DOHH2 (cell line): ENCODE results near the gene APOO.
A peak's percentile ranks its signal among the peaks of the same experiment; 100 is the strongest.

ENCODE experiments used
- H3F3A ChIP-seq: fragments of 200-600 bp; sonication (generic), shearing (Covaris generic); 2 replicates; pipeline ENCODE4 v1.6.0; 2016; ENCODE audit warnings: antibody characterized with exemption, mild to moderate bottlenecking; ENCODE audit not compliant: control insufficient read depth, insufficient read depth
- H3K27ac ChIP-seq: fragments of 200-600 bp; sonication (generic); 2 replicates; pipeline ENCODE4 v1.5.1; 2014; ENCODE audit warnings: low read depth, mild to moderate bottlenecking, low read length, moderate library complexity
- H3K27me3 ChIP-seq: fragments of 200-600 bp; sonication (generic); 2 replicates; pipeline ENCODE4 v1.6.1; 2014; ENCODE audit warnings: mild to moderate bottlenecking, low read length, mixed read lengths; ENCODE audit not compliant: control insufficient read depth
- H3K36me3 ChIP-seq: fragments of 200-600 bp; sonication (generic); 2 replicates; pipeline ENCODE4 v1.6.1; 2014; ENCODE audit warnings: mild to moderate bottlenecking, low read length, moderate library complexity, mixed read lengths; ENCODE audit not compliant: control insufficient read depth
- H3K4me1 ChIP-seq: fragments of 200-600 bp; sonication (generic); 2 replicates; pipeline ENCODE4 v1.6.1; 2014; ENCODE audit warnings: mild to moderate bottlenecking, low read length, mixed read lengths; ENCODE audit not compliant: control insufficient read depth
- H3K4me2 ChIP-seq: fragments of 200-600 bp; sonication (generic); 2 replicates; pipeline ENCODE4 v1.6.0; 2014; ENCODE audit warnings: mild to moderate bottlenecking, low read length, moderate library complexity
- H3K4me3 ChIP-seq: fragments of 200-600 bp; sonication (generic); 2 replicates; pipeline ENCODE4 v1.5.1; 2014; ENCODE audit warnings: mild to moderate bottlenecking, low read length, mixed read lengths
- H3K79me2 ChIP-seq: fragments of 200-600 bp; sonication (generic); 2 replicates; pipeline ENCODE4 v1.6.1; 2014; ENCODE audit warnings: mild to moderate bottlenecking, low read length, mixed read lengths; ENCODE audit not compliant: control insufficient read depth
- H3K9me2 ChIP-seq: fragments of 200-600 bp; sonication (generic); replicated peaks from 2 replicates; pipeline ENCODE4 v1.6.1; 2014; ENCODE audit warnings: mild to moderate bottlenecking, low read length, mixed read lengths; ENCODE audit not compliant: control insufficient read depth
- H3K9me3 ChIP-seq: fragments of 200-600 bp; sonication (generic); 2 replicates; pipeline ENCODE4 v1.6.1; 2014; ENCODE audit warnings: antibody characterized with exemption, low read length, mixed read lengths; ENCODE audit not compliant: control insufficient read depth, insufficient read depth
- H4K20me1 ChIP-seq: fragments of 200-600 bp; sonication (generic); 2 replicates; pipeline ENCODE4 v1.6.0; 2014; ENCODE audit warnings: low read depth, mild to moderate bottlenecking, antibody characterized with exemption, low read length, moderate library complexity; ENCODE audit not compliant: control insufficient read depth, insufficient read depth
- CTCF ChIP-seq: fragments of 200-600 bp; sonication (generic); IDR thresholded peaks from one replicate; pipeline ENCODE4 v1.5.1; 2014; ENCODE audit warnings: antibody characterized with exemption, mild to moderate bottlenecking, low read depth, low read length; ENCODE audit not compliant: poor library complexity, severe bottlenecking
- EZH2phosphoT487 ChIP-seq: fragments of 200-600 bp; sonication (generic); IDR thresholded peaks from 2 replicates; pipeline ENCODE4 v1.6.1; 2017; ENCODE audit warnings: borderline replicate concordance, mild to moderate bottlenecking, antibody characterized with exemption, low read length, moderate library complexity, mixed read lengths

The APOO gene

DNA sequence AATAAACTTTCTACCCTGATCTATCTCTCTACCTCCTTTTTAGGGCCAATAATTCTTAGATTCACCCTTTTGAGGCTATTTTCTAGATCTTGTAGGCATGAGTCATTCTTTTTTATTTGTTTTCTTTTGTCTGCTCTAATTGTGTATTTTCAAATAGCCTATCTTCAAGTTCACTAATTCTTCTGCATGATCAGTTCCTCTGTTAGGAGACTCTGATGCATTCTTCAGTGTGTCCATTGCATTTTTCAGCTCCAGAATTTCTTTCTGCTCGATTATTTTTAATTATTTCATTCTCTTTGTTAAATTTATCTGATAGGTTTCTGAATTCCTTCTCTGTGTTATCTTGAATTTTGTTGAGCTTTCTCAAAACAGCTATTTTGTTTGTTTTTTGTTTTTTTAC, 11.4 kb upstream of the APOO start:
- Histone ChIP-seq H3K27me3 (no peaks in the 10 kb centered on the region), H4K20me1 (no peaks in the 10 kb centered on the region), H3K9me3 (no peaks in the 10 kb centered on the region), H3K4me1 (no peaks in the 10 kb centered on the region), H3F3A (no peaks in the 10 kb centered on the region), H3K9me2 (no peaks in the 10 kb centered on the region), H3K4me3 (no peak overlapping the region), H3K36me3 (no peaks in the 10 kb centered on the region), H3K4me2 (no peak overlapping the region), H3K79me2 (no peaks in the 10 kb centered on the region), H3K27ac (no peak overlapping the region)
- TF ChIP-seq CTCF (no peak), EZH2phosphoT487 (no peak)

GRCh38 chrX:23911126-23911835, 3.5 kb upstream of the APOO start:
- Histone ChIP-seq H3K27me3 (no peaks in the 10 kb centered on the region), H3K4me3 (no peak overlapping the region), H3F3A (peaks cover 12% of the 10 kb centered on the region; the same call in 1 of the 2 replicates), H3K27ac (no peak overlapping the region), H3K9me3 (no peaks in the 10 kb centered on the region), H3K36me3 (no peaks in the 10 kb centered on the region), H3K4me1 (peaks cover 12% of the 10 kb centered on the region), H3K4me2 (no peak overlapping the region), H3K79me2 (peaks cover 8% of the 10 kb centered on the region), H3K9me2 (no peaks in the 10 kb centered on the region), H4K20me1 (no peaks in the 10 kb centered on the region)
- TF ChIP-seq CTCF (no peak), EZH2phosphoT487 (no peak)

GRCh38 chrX:23908219-23909004, 674 bp upstream of the APOO start:
- H3F3A ChIP-seq: peaks cover 12% of the 10 kb centered on the region; the same call in 1 of the 2 replicates
- H3K27ac ChIP-seq: peak overlapping the region; percentile 92
- peak overlapping the region; percentile 82 for H3K4me2 ChIP-seq
- no peaks in the 10 kb centered on the region for H4K20me1 ChIP-seq
- peak overlapping the region; percentile 87 for H3K4me3 ChIP-seq
- no peaks in the 10 kb centered on the region for H3K9me3 ChIP-seq
- H3K27me3 ChIP-seq: no peaks in the 10 kb centered on the region
- peaks cover 19% of the 10 kb centered on the region for H3K4me1 ChIP-seq
- no peaks in the 10 kb centered on the region for H3K9me2 ChIP-seq
- TF ChIP-seq CTCF (peak; percentile 68), EZH2phosphoT487 (no peak)
- no peaks in the 10 kb centered on the region for H3K36me3 ChIP-seq
- peaks cover 15% of the 10 kb centered on the region for H3K79me2 ChIP-seq
